CD4-positive, alpha-beta T cell treated with Interleukin-6 at 100 ng/mL for 8 hours (primary cell): ENCODE measurements around the gene IL12A.

Experiments used
- DNase-seq: peaks from one replicate; pipeline ENCODE4 v3.0.0-alpha.2; 2020; ENCODE audit warnings: mixed read lengths, low spot score

IL12A gene

DNA sequence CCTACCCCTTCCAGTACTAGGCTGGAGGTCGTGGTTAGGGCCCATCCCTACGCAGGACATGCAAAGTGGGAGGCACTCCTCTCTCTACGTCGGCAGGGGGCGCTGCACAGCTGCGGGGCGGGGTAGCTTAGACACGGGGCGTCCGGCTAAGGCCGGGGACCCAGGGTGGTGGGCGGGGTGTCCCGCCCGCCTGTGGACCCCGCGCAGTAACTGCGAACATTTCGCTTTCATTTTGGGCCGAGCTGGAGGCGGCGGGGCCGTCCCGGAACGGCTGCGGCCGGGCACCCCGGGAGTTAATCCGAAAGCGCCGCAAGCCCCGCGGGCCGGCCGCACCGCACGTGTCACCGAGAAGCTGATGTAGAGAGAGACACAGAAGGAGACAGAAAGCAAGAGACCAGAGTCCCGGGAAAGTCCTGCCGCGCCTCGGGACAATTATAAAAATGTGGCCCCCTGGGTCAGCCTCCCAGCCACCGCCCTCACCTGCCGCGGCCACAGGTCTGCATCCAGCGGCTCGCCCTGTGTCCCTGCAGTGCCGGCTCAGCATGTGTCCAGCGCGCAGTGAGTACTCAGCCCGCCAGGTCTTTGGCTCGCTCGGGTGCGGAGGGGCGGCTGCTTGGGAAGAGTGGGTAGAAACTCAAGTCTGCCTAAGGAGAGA lies at the start of gene IL12A:
Gene IL12A, plus strand, starts transcription at position 219 of the 655 bp plus-strand sequence.
- peak; percentile 78 for DNase-seq

DNA sequence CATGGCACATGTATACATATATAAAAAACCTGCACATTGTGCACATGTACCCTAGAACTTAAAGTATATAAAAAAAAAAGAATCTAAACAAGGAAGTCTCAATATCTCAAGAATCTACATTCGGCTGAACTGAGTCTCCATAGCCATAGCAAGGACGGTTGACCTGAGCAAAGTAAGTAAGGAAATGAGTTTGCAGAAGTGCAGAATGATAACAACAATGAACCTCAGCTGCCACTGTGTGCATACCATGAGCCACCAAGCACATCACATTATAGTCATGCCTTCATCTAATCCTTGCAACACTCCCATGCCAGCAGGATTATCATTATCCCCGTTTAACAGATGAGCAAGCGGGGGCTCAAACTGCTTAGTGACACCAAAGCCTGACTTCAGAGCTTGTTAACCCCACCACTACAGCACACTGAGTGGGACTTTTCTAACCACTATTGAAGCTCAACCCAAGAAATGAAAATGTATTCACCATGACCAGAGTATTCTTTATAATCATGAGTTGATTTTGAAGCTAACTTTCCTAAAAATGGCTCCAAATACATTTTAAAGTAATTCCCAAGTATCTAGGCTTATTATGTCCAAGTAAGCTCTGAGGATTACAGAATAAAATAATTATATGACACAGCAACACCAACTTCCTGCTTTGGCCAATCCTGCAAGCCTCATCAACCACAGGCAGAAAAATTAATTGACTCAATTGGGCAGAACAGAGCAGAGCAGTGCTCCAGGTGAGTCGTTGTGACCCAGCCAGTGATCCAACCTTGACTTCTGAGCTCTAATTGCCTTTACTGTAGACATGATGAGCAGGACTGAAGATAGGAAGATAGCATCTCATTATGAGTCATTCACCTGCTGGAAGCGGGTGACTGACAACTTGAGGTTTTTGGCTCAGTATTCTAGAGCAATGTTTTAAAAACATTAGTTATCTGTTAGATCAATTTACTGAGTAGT lies 47.3 kb upstream of the IL12A start:
- no peak for DNase-seq

DNA sequence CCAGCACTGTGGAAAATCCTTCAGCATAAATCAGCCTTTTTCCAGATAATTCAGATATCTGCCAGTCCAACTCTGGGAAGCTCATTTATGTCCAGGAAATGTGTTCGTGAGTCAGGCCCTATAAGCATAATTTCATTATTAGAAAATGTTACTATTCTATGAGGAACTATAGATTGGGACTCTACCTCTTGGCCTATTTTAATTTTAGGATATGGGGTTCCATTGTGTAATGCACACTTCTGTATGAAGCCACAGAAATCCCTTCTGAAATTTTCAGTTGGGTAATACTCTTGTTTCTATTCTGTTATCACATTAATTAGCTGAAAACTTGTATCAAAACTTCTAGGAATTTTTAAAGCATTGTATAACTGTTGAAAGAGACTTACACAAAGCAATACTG lies 43.9 kb upstream of the IL12A start:
- no peak for DNase-seq

DNA sequence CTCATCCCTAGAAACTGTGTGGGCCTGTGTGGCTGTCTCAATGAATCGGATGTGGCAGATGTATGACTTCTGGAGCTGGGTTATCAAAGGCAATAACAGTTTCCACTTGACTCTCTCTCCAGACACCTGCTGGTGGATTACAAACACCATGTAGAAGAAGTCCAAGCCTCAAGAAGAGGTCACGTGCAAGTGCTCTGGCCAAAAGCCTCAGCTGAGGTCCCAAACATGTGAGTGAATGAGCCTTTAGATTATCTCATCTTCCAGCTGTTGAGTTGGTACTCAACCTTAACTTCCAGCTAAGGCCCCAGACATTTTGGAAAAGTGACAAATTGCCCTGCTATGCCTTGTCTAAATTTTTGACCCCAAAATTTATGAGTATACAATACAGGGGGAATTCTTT lies 42.7 kb upstream of the IL12A start:
- no peak for DNase-seq

DNA sequence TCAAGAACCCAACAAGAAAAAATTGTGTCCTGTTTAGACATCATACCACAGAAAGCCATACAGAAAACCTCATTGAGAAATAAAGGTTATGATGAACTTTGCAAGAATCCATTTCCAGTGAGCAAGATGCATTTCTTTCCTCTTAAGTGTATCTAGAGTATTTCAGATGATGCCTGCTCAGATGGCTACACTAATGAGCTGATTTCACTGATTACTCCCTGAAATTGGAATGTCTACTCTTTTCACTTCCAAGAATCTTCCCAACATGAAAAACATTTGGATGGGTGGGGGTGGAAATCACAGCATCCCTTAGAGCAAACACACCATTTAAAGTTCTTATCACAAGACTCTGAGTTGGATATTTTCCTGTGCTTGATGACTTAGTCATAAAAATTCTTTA lies 41.4 kb upstream of the IL12A start:
- no peak for DNase-seq

DNA sequence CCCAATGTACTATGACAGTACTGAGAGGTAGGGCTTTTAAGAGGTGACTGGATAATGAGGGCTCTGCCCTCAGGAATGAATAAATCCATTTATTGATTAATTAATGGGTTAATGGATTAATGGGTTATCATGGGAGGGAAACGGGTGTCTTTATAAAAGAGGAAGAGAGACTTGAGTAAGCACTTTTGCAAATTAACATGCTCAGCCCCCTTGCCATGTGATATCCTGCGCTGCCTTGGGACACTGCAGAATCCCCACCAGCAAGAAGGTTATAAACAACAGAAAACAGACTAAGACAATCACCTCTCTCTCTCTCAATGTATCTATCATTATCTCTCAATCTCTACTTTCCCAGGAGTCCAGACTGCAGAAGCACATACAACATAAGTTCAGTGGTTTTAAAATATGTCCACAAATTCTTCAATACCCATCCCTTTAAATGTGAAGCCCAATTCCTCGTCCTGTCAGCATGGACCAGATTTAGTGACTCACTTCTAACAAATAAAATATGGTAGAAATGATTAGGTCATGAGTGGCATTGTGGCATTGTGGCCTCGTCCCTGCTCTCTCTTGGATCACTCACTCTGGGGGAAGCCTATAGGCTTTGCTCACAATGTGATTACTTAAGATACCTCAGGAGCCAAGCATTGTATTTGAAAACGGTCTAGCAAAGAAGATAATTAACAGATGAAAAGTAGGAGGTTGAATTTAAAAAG lies 40.0 kb upstream of the IL12A start:
- DNase-seq = no peak

DNA sequence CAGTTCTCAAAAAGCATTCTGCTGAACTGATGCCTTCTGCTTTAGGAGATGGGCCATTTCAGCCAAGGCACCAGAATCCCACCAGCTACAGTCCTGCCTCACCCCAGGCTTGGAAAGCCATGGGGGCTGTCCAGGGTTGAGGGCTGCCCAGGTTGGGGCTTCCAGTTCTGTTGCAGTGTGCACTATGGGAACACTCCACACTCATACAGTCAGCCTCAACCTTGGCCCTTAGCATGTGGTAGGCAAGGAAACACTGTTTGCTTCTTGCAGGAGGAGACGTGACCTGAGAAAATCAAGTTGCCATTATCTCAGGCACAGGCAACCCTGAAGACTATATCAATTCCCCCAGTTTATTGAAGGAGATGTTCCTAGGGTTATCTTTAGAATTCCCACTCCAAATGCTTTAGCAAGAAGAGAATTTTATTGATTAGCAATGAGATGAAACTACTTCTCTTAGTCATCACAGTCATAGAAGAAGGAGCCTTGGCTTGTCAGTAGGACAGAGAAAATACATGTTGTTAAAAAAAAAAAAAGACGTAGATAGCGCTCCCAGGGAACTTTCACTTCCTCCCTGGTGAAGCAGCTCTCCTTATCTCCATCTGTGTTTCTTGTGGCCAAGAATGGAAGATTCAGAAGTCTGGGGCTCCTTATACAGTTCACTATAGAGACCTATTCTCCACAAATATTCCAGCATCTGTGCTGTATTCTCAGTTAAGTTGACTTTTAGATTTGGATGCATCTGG lies 38.3 kb upstream of the IL12A start:
- no peak for DNase-seq

DNA sequence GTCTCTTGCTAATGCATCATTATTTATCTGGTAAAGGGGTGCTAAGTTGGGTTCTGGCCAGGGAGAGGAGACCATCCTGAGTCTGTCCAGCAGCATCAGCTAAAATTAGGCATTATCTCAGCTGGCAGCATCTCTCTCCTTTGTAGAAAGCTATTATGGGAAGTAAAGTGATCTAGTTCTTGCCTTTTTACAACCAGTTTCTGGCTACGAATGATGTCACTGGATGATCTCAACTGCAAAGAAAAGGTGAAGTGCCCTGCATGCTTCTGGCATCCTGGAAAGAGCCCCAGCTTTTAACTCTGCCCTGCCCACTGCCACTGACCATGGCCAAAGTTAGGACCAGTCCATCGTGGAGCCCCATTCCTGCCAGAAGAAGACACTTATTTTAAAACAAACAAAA lies 37.1 kb upstream of the IL12A start:
- no peak for DNase-seq

DNA sequence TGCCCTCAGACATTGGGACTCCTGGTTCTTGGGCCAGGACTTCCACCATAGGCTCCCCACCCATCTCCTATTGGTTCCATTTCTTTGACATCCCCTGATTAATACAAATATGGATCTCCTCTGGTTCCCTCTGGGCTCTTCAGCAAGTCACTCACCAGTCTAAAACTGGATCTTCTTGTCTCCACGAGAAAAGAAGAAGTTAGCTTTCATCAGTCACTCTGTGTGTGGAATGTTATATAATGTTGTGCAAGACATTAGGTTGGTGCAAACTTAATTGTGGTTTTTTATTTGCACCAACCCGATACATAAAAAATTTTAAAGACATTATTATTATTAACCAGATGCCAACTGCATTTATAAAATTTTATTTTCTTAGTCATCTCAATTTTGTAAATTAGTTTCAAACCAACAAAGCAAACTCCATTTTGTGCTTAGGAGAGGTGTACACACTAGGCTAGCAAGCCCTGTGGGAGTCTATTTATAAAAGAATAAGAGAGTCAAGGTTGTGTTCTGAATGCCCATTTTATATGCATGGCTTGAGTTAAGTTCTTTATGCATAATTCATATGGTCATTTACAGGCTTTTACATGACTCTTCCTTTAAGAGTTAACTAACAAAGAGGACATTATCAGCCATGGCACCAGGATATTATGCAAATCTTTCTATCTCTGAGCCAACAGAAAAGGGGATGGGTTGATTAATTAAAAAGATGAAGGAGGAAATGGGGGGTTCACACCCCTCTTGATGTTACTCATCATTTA lies 35.1 kb upstream of the IL12A start:
- DNase-seq = no peak

DNA sequence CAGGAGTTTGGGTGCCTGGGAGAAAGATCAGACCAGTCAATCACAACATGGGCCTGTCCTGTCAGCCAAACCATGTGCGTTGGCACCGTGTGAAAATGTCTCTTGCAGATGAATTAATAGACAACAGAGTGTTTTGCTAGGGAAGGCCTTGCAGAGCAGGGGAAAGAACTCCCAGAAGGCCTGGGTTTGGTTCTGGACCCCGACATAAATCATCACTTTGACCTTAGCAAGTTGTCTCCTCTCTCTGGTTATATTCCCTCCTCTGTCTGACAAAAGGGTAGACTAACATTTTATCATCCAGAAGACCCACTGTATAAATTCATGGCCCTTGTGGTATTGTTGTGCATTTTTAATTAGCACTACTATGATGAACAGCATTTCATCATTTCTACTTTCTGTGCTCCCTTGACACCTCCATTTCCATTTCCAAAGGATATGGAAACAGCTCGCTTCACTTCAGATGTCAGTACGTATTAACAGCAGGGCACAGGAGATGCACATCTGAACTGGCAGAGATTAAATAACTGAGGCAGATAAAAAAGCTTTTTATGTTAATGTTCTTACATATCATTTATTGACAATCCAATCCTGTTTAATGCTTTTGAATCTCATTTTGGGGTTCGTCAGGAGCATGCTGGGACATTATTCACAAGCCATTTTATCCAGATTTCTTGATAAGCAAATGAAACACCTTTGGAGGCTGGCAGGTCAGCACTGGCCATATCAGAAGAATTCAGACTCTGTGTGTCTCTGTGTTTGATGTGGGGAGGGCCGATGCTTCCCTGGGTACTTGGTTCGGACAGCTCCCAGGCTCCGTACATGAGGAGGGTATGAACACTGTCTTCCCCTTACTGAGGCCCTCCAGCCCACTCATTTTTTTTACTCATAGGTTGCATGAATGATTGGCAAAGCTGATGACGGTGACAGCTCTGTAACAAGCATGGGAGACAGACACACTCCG lies 28.2 kb upstream of the IL12A start:
- no peak for DNase-seq

DNA sequence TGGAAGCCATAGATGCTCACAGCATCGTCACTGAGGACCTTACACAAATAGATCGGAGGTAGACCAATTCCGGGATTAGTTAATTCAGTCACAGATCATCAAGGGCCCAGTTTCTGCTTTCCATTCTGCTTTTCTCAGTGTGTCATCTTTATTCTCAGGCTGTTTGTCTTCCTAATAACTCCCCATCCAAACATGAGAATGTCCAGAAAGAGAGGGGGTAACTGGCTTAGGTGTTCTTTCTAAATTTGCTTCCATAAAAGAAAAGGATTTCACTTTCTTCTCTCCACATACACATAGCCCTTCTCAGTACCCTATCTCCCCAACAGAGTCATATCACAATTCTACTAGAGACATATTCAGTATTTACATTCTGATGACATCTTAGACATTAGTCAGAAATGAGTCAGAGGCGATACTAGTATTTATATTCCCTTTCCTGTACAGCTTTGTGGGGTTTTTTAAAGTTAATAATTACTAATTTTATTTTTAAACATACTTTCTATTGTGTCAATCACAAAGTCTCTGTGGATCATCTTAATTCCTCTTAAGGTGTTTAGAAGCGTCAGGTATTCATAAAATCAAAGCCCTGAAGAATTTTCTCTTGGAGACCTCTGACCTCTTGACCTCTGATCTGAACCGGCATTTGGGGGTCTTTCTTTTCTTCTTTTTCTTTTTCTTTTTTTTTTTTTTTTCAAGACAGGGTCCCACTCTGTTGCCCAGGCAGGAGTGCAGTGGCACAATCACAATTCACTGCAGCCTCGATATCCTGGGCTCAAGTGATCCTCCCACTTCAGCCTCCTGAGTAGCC lies 24.3 kb upstream of the IL12A start:
- no peak for DNase-seq

DNA sequence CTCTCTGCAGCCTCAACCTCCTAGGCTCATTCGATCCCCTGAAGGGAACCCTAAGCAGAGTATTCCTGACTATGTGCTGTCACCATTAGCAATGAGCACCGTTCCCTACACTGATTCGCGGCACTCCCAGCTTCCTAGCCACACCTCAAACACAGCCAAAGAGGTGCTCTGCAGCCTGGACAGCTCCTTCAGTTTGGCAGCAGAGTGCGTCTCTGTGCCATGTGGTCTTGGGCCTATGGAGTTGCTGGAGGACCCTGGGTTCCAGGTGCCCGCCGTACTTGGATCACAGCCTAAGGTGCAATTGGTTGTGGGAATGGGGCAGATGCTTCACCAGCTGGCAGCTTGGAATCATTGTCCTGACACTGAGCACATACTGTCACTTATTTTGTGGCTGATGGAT lies 17.3 kb upstream of the IL12A start:
- DNase-seq = no peak

DNA sequence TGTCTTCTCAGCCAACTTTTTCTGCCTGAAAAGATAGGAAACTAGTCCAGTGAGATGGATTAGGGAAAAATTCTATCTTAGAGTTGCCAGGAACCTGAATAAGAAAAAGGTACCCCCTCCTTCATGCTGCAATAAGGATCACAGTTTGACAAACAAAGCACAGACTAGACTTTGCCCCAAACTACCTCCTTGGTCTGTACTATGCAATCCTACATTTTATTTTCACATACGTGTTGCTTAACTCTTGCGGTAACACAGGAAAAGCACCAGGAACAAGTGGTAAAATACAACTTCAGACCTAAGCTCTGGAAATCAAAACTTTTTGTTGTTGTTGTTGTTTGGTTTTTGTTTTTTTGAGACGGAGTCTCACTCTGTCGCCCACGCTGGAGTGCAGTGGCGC lies 11.3 kb upstream of the IL12A start:
- no peak for DNase-seq

DNA sequence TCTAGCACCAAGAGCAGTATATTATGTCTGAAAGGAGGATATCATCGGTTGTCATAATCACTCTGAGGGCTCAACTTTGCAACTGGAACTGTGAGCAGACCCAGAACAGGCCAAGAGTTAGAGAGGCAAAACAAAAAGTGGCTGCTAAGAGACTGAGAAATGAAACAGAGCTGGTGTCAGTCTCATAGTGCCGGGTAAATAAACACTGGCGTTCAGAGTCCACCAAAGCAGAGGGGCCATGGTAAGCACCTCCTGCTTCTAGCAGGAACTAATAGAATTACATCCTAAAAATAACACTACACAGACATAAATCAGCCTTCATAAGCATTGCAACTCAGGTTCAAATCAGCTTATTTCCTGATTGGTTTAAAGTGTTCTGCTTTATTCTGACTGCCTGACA lies 10.3 kb upstream of the IL12A start:
- DNase-seq = no peak

DNA sequence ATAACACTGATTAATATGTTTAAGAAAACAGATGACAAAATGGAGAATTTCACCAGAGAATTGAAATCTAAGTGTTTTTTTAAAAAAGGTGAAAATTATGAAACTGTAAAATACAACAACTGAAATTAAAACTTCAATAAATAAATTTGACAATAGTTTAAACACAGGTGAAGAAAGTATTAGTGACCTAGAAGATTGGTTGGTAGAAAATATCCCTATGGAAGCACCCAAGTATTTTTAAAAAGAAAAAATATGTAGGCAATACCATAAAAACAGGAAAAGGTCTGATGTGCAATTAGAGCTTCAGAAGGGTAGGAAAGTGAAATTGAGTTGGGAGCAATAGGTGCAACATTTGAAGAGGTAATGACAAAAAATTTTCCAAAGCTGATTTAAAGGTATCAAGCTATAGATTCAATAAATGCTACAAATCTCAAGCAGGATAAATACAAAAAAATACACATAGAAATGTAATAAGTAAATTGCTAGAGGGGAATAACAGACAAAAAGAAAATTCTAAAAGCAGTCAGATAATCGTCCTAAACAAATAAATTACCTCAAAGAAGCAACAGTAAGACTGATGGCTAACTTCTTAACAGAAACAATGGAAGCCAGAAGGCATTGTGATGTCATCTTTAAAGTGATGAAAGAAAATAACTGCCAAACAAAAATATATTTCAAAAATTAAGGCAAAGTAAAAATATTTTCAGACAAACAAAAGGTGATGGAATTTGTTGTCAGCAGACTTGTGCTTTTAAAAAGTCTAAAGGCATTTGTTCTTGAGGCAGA lies 9.5 kb upstream of the IL12A start:
- DNase-seq = no peak

DNA sequence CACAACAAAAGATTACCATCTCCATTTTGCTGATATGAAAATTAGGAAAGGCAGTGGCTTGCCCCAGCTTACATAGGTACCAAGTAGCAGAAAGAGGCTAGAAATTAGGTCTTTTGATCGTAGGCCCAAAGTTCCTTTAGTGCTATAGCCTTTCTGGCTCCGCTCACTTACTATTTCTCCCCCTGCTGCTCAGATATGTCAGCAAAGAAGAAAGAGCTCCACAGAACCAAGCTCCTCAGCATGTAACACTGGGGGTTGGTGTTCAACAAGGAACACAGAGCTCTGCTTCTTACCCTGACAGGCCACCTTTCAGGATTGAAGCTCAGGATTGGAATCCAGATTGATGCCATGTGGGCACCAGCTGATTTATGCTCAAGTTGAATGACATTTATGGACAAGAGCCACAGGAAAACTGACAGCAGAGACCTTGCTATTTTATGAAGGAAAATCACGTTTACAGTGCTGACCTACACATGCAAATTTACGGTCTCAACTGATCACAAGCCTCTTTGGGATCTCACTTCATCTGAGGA lies 6.1 kb upstream of the IL12A start:
- DNase-seq = no peak

DNA sequence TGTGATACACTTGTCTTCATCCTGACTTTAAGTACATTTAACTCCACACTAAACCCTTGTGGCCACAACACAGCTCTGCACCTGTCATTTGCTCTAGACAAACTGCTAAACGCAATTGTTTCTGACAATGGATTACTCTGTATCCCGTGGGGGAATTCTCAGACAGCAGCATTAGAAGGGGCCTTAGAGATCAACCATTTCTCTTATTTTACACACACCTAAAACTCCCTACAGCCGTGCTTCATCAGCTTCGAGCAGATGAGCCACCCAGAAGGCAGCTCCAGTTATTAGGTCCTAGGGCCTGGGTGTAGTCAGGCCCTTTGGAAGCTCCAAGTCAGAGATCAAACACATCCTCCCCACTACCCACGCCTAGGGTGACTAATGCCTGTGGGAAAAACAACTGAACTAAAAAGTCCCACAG lies 1.3 kb upstream of the IL12A start:
- no peak for DNase-seq
